GM12878 (cell line): ENCODE data around the gene ITGB2. TPM values are rescaled to one million over a fixed set of nuclear protein-coding genes. Genes with fewer than 3 reads are reported as not detected.

Experiments
- ATAC-seq: fragments of 200-7000 bp; cut with Tn5 transposase; 3 replicates; pipeline ENCODE4 v1.9.1; 2020; ENCODE audit warnings: mild to moderate bottlenecking, moderate library complexity
- BruUV-seq: library from RNA; stranded (reverse); fragments of 400-500 nt; replicated peaks from 2 replicates; lab custom pipeline; 2021; lab: Mats Ljungman, UMichigan
- CTCF ChIA-PET: fragments of 300-600 bp; sonication (Branson Sonifier 250); formaldehyde crosslinking; extraction: SDS; loops from one replicate; lab custom pipeline; 2021; ENCODE audit warnings: inconsistent platforms; lab: Yijun Ruan, JAX
- POLR2A ChIA-PET: fragments of 350-600 bp; formaldehyde crosslinking; extraction: SDS; loops from one replicate; lab custom pipeline; 2021; ENCODE audit warnings: inconsistent platforms; lab: Charles Lee
- RAD21 ChIA-PET: fragments of 300-600 bp; sonication (Branson Sonifier 250); formaldehyde crosslinking; loops from one replicate; lab custom pipeline; 2023; ENCODE audit warnings: antibody characterized with exemption; ENCODE audit not compliant: unreplicated experiment; lab: Charles Lee
- SMC1A ChIA-PET: fragments of 300-600 bp; sonication (Branson Sonifier 250); formaldehyde crosslinking; loops from one replicate; lab custom pipeline; 2023; ENCODE audit not compliant: unreplicated experiment, uncharacterized antibody; lab: Charles Lee
- DNase-seq: peaks from one replicate; pipeline ENCODE4 v3.0.0-alpha.2; 2011; ENCODE audit warnings: low read depth, low spot score
- FAIRE-seq: peaks from 3 replicates; lab custom pipeline; 2011; peaks lifted over from hg19 to GRCh38; lab: Jason Lieb, UNC
- H2AFZ ChIP-seq: 2 replicates; pipeline ENCODE4 v1.6.0; 2011; ENCODE audit warnings: low read depth, low read length, control low read depth; ENCODE audit not compliant: control insufficient read depth
- H3K27ac ChIP-seq: 2 replicates; pipeline ENCODE4 v1.5.1; 2011; ENCODE audit warnings: control low read depth; ENCODE audit not compliant: control insufficient read depth, insufficient read depth
- H3K27me3 ChIP-seq, 2 experiments: replicated peaks in 1 of 2; 2 replicates each; pipeline versions ENCODE4 v1.6.0 to v1.6.1; 2011; ENCODE audit warnings: low read length in 1 of 2; ENCODE audit not compliant: control insufficient read depth in 2 of 2, insufficient read depth in 2 of 2
- H3K36me3 ChIP-seq, 2 experiments: 2 replicates each; pipeline ENCODE4 v1.5.1; 2011; ENCODE audit warnings: low read length in 1 of 2; ENCODE audit not compliant: control insufficient read depth in 2 of 2, insufficient read depth in 2 of 2
- H3K4me1 ChIP-seq: 2 replicates; pipeline ENCODE4 v1.6.1; 2011; ENCODE audit warnings: mild to moderate bottlenecking, low read length, moderate library complexity, mixed read lengths; ENCODE audit not compliant: control insufficient read depth, insufficient read depth
- H3K4me2 ChIP-seq: 2 replicates; pipeline ENCODE4 v1.6.0; 2011; ENCODE audit warnings: control low read depth; ENCODE audit not compliant: control insufficient read depth, insufficient read depth
- H3K4me3 ChIP-seq: fragments of 200-600 bp; sonication (generic); 2 replicates; pipeline ENCODE4 v1.5.1; 2016
- H3K79me2 ChIP-seq: 2 replicates; pipeline ENCODE4 v1.6.0; 2011; ENCODE audit warnings: low read length; ENCODE audit not compliant: control insufficient read depth, insufficient read depth
- H3K9ac ChIP-seq: 2 replicates; pipeline ENCODE4 v1.8.0; 2011; ENCODE audit warnings: low read length, control low read depth, mixed read lengths; ENCODE audit not compliant: control insufficient read depth, insufficient read depth
- H3K9me3 ChIP-seq: replicated peaks from 3 replicates; pipeline ENCODE4 v1.5.1; 2011; ENCODE audit warnings: mild to moderate bottlenecking, low read length; ENCODE audit not compliant: control insufficient read depth, insufficient read depth
- H4K20me1 ChIP-seq: 2 replicates; pipeline ENCODE4 v1.6.0; 2011; ENCODE audit not compliant: control insufficient read depth, insufficient read depth
- BCL11A ChIP-seq: IDR thresholded peaks from 2 replicates; pipeline ENCODE4 v1.6.1; 2011; ENCODE audit warnings: low read depth, low read length
- FOS ChIP-seq: IDR thresholded peaks from 3 replicates; pipeline ENCODE4 v1.6.1; 2011; ENCODE audit warnings: borderline replicate concordance; ENCODE audit not compliant: insufficient read length; ENCODE audit errors: extremely low read depth
- IRF5 ChIP-seq: fragments of 450-650 bp; IDR thresholded peaks from 2 replicates; pipeline ENCODE4 v1.6.1; 2017; ENCODE audit warnings: borderline replicate concordance
- LARP7 ChIP-seq: fragments of 450-650 bp; IDR thresholded peaks from 2 replicates; pipeline ENCODE4 v1.6.1; 2017; ENCODE audit warnings: mild to moderate bottlenecking
- MEF2A ChIP-seq: IDR thresholded peaks from 2 replicates; pipeline ENCODE4 v1.6.1; 2011; ENCODE audit warnings: low read depth, mild to moderate bottlenecking, low read length, moderate library complexity; ENCODE audit not compliant: insufficient read depth
- NFXL1 ChIP-seq: fragments of 450-650 bp; IDR thresholded peaks from 2 replicates; pipeline ENCODE4 v1.6.1; 2017; ENCODE audit warnings: antibody characterized with exemption, mild to moderate bottlenecking, borderline replicate concordance
- RBBP5 ChIP-seq: fragments of 200-600 bp; sonication (generic); conservative IDR thresholded peaks from 2 replicates; pipeline ENCODE4 v1.6.1; 2016
- RCOR1 ChIP-seq: conservative IDR thresholded peaks from 2 replicates; pipeline ENCODE4 v1.6.1; 2012; ENCODE audit warnings: low read depth, low read length, improper control_type of control experiment
- SMAD1 ChIP-seq: fragments of 450-650 bp; IDR thresholded peaks from 2 replicates; pipeline ENCODE4 v1.6.1; 2018; ENCODE audit warnings: mild to moderate bottlenecking, low read depth; ENCODE audit not compliant: partially characterized antibody
- TCF12 ChIP-seq: IDR thresholded peaks from 2 replicates; pipeline ENCODE4 v1.6.1; 2011; ENCODE audit warnings: low read depth, mild to moderate bottlenecking, low read length
- TCF3 ChIP-seq: IDR thresholded peaks from 2 replicates; pipeline ENCODE4 v1.6.1; 2012; ENCODE audit warnings: low read depth, mild to moderate bottlenecking, low read length, borderline replicate concordance; ENCODE audit not compliant: insufficient read depth
- WRNIP1 ChIP-seq: IDR thresholded peaks from 2 replicates; pipeline ENCODE4 v1.6.1; 2011; ENCODE audit warnings: low read depth, low read length, improper control_type of control experiment, borderline replicate concordance
- WGBS: methylation state at CpG from one replicate; pipeline ENCODE4 v1.1.6; 2016; ENCODE audit warnings: low lambda C conversion rate; ENCODE audit not compliant: insufficient replicate concordance, insufficient coverage; ENCODE audit errors: missing lambda C conversion rate; 5-methylcytosine and 5-hydroxymethylcytosine counted together
- in situ Hi-C: fragments of 300-500 bp; cut with MboI; formaldehyde crosslinking; loops from 9 replicates; pipeline ENCODE4 v1.14.3; 2018; ENCODE audit warnings: mixed read lengths
- intact Hi-C: fragments of 100-400 bp; cut with micrococcal nuclease; formaldehyde crosslinking; loops from one replicate; pipeline ENCODE4 v1.14.2; 2022; ENCODE audit not compliant: unreplicated experiment
- polyA plus RNA-seq, 11 experiments: library from polyadenylated mRNA; depleted of rRNA in 4 of 11; unstranded in 6 of 11; stranded (reverse) in 5 of 11; fragments of >200 nt; fragmentation: Nextera tagmentation in 4 of 11; fragmentation: Illumina TruSeq in 1 of 11; extraction: Ambion mirVana in 4 of 11; extraction: Trizol in 1 of 11; gene quantifications; 1 replicate in 1 of 11; 2 replicates in 10 of 11; pipeline versions ENCODE4 v1.2.1 to v1.2.3, GENCODE V29; 2011 to 2016; ENCODE audit warnings: inconsistent platforms in 2 of 11, missing spikeins in 2 of 11, low read depth in 1 of 11
- total RNA-seq, 4 experiments: library from RNA; depleted of rRNA in 3 of 4; stranded (reverse); fragments of >200 nt in 3 of 4; fragmentation: Illumina TruSeq in 1 of 4; extraction: Trizol in 1 of 4; gene quantifications; 2 replicates each; pipeline versions ENCODE4 v1.2.1 to v1.2.3, GENCODE V29; 2013 to 2021

The ITGB2 gene
- total and polyA plus RNA-seq, 10 of the 15 experiments (the other 5 are each of a cell fraction or from before 2014, with no cell fraction given) = 8.0 to 172 (median 58.9) TPM

- ATAC-seq = no peak
- no peak overlapping the region for H3K4me3 ChIP-seq
- TF ChIP-seq RBBP5 = no peak
- no peak for TF ChIP-seq MEF2A
- TF ChIP-seq LARP7 = no peak
- no peak for TF ChIP-seq RCOR1
- no peak for TF ChIP-seq TCF3
- no peak for TF ChIP-seq TCF12
- TF ChIP-seq SMAD1 = no peak
- no peak for TF ChIP-seq NFXL1
- no peak for TF ChIP-seq FOS
- TF ChIP-seq BCL11A = no peak
- TF ChIP-seq IRF5 = no peak
- no peak for TF ChIP-seq WRNIP1
- no peaks in the 10 kb centered on the region for H3K79me2 ChIP-seq
- no peaks in the 10 kb centered on the region for H3K9me3 ChIP-seq
- H4K20me1 ChIP-seq = no peaks in the 10 kb centered on the region; the same call in 1 of the 2 replicates
- intact Hi-C loops = no loop called here
- BruUV-seq = no TSS peak
- ChIA-PET CTCF (interaction anchor here (1.4 to 1.8 kb wide), 2 partner anchors 10 to 62 kb away, joined by 3 to 5 read pairs; no protein-coding TSS in a partner anchor), SMC1A (no interaction called here), POLR2A (no interaction called here), RAD21 (interaction anchor here (0.7 kb wide), 1 partner anchor 76 kb away, joined by 3 read pairs; no protein-coding TSS in a partner anchor)
- no peak overlapping the region for H3K27ac ChIP-seq
- no peak overlapping the region for H2AFZ ChIP-seq
- FAIRE-seq = no peak
- H3K36me3 ChIP-seq = peaks cover 13 to 35% of the 10 kb centered on the region in 2 experiments; a peak in 3 of 4 replicates
- in situ Hi-C loops = no loop called here
- DNase-seq = no peak
- no peaks in the 10 kb centered on the region for H3K4me1 ChIP-seq
- H3K27me3 ChIP-seq = no peaks in the 10 kb centered on the region
- no peak overlapping the region for H3K4me2 ChIP-seq
- no peak overlapping the region for H3K9ac ChIP-seq
- 97% methylated on average over 14 of the region's 14 CpGs for WGBS
These were observed 65.1 kb downstream of the ITGB2 start for GRCh38 chr21:44855572-44855971.
